Neural crest cell (in vitro differentiated cells): Measurements from ENCODE around the gene HOXB3. TPM values are rescaled to one million over a fixed set of nuclear protein-coding genes. Genes with fewer than 3 reads are reported as not detected.
"Not testable (repeated sequence)": the region's sequence is repeated elsewhere in the genome, so short reads cannot be mapped to it uniquely, and the experiment has no call there.

ENCODE experiments used
- DNase-seq: peaks from one replicate; pipeline ENCODE4 v3.0.0; 2021; ENCODE audit warnings: low read depth, mixed read lengths, low spot score
- H3K27ac Mint-ChIP-seq: one replicate; pipeline ENCODE4 v1.8.0; 2021; ENCODE audit warnings: mild to moderate bottlenecking, mixed read lengths; ENCODE audit not compliant: unreplicated experiment
- H3K27me3 Mint-ChIP-seq: 2 replicates; pipeline ENCODE4 v1.8.0; 2021; ENCODE audit warnings: low read depth, mild to moderate bottlenecking, mixed read lengths
- H3K36me3 Mint-ChIP-seq: 2 replicates; pipeline ENCODE4 v1.8.0; 2021; ENCODE audit warnings: low read depth, mild to moderate bottlenecking, mixed read lengths
- H3K4me1 Mint-ChIP-seq: 2 replicates; pipeline ENCODE4 v1.8.0; 2021; ENCODE audit warnings: mixed read lengths
- H3K4me3 Mint-ChIP-seq: one replicate; pipeline ENCODE4 v1.8.0; 2021; ENCODE audit warnings: mild to moderate bottlenecking, mixed read lengths
- H3K9me3 Mint-ChIP-seq: 2 replicates; pipeline ENCODE4 v1.8.0; 2021; ENCODE audit warnings: mixed read lengths
- total RNA-seq: library from RNA; stranded (reverse); gene quantifications from 2 replicates; pipeline ENCODE4 v1.2.1, GENCODE V29; 2021
- TF ChIP-seq, protein P1 (sequence below): fragments of 200-600 bp; sonication (generic); conservative IDR thresholded peaks from 2 replicates; pipeline ENCODE4 v1.5.0; 2021; ENCODE audit warnings: antibody characterized with exemption, mild to moderate bottlenecking

The HOXB3 gene
- total RNA-seq, 1 donor from 2014 or later: 22.8 TPM

GRCh38 chr17:48513666-48514455 lies 76.2 kb downstream of the HOXB3 start:
- TF ChIP-seq, protein P1, sequence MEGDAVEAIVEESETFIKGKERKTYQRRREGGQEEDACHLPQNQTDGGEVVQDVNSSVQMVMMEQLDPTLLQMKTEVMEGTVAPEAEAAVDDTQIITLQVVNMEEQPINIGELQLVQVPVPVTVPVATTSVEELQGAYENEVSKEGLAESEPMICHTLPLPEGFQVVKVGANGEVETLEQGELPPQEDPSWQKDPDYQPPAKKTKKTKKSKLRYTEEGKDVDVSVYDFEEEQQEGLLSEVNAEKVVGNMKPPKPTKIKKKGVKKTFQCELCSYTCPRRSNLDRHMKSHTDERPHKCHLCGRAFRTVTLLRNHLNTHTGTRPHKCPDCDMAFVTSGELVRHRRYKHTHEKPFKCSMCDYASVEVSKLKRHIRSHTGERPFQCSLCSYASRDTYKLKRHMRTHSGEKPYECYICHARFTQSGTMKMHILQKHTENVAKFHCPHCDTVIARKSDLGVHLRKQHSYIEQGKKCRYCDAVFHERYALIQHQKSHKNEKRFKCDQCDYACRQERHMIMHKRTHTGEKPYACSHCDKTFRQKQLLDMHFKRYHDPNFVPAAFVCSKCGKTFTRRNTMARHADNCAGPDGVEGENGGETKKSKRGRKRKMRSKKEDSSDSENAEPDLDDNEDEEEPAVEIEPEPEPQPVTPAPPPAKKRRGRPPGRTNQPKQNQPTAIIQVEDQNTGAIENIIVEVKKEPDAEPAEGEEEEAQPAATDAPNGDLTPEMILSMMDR: no peak
- H3K27me3 Mint-ChIP-seq: peaks cover 85% of the 10 kb centered on the region
- H3K4me3 Mint-ChIP-seq: no peak overlapping the region
- H3K36me3 Mint-ChIP-seq: no peaks in the 10 kb centered on the region
- no peak overlapping the region for H3K27ac Mint-ChIP-seq
- H3K9me3 Mint-ChIP-seq: no peaks in the 10 kb centered on the region
- no peaks in the 10 kb centered on the region for H3K4me1 Mint-ChIP-seq
- DNase-seq: no peak

DNA sequence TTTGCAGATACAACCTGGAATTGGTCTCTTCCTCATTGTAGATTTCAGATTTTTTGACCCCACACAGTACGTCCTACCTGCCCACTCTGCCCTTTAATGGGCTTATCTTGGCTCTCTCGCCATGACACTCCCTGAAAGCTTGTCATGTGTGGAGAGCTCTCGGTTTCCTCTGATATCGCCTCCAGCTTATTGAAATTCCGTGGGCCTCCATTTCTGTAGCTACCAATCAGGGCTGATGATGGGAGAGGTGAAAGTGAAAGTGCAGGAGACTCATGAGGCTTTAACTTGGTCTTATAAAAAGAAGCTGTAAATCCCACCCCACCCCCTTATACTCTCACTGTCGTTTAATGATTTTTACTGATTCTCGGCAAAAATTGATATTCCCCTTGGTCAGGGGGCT lies 76.9 kb downstream of the HOXB3 start:
- no peak for DNase-seq
- no peaks in the 10 kb centered on the region for H3K4me1 Mint-ChIP-seq
- TF ChIP-seq, protein P1: no peak
- no peak overlapping the region for H3K4me3 Mint-ChIP-seq
- no peak overlapping the region for H3K27ac Mint-ChIP-seq
- H3K27me3 Mint-ChIP-seq: peaks cover 90% of the 10 kb centered on the region
- H3K36me3 Mint-ChIP-seq: no peaks in the 10 kb centered on the region
- H3K9me3 Mint-ChIP-seq: peaks cover 2% of the 10 kb centered on the region

DNA sequence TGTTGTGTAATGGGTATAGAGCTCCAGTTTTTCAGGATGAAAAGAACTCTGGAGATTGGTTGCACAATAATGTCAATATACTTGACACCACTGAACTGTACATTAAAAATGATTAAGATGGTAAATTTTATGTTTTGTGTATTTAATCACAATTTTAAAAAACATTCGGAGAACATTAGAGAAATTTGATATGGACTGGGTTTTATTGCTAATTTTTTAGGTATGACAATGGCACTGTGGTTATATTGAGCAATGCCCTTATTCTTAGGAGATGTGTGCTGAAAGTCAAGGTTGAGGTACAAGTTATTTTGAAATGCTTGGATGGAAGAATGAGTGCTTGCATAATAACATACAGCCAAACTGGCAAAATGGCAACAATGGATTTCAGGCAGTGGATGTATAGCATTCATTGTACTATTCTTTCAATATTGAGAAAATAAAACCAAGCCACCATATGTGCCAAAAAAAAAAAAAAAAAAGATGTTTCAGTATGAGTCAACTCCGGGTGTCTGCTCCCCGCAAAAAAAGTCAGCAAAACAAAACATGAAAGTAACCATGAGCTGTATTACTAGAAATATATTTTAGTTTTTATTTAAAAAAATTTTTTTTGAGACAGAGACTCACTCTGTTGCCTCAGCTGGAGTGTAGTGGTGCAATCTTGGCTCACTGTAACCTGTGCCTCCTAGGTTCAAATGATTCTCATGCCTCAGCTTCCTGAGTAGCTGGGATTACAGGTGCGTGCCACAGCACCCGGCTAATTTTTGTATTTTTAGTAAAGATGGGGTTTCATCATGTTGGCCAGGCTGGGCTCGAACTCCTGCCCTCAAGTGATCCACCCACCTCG lies 79.1 kb downstream of the HOXB3 start:
- Mint-ChIP-seq H3K27me3 (peaks cover 86% of the 10 kb centered on the region), H3K4me1 (no peaks in the 10 kb centered on the region), H3K9me3 (peaks cover 2% of the 10 kb centered on the region), H3K4me3 (no peak overlapping the region), H3K36me3 (no peaks in the 10 kb centered on the region), H3K27ac (no peak overlapping the region)
- TF ChIP-seq, protein P1: no peak
- DNase-seq: no peak

DNA sequence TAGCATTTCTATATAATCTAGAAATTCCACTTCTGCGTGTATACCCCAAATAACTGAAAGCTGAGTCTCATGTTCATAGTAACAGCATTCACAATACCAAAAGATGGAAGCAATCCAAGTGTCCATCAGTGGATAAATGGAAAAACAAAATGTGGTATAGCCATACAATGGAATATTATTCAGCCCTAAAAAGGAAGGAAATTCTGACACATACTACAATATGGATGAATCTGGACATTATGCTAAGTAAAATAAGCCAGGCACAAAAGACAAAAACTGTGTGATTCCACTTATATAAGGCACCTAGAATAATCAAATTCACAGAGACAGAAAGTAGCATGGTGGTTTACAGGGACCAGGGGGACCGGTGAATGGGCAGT lies 79.7 kb downstream of the HOXB3 start:
- TF ChIP-seq, protein P1: no peak
- H3K36me3 Mint-ChIP-seq: no peaks in the 10 kb centered on the region
- no peak overlapping the region for H3K27ac Mint-ChIP-seq
- no peak overlapping the region for H3K4me3 Mint-ChIP-seq
- H3K27me3 Mint-ChIP-seq: peaks cover 85% of the 10 kb centered on the region
- H3K4me1 Mint-ChIP-seq: no peaks in the 10 kb centered on the region
- H3K9me3 Mint-ChIP-seq: peaks cover 2% of the 10 kb centered on the region
- DNase-seq: no peak

DNA sequence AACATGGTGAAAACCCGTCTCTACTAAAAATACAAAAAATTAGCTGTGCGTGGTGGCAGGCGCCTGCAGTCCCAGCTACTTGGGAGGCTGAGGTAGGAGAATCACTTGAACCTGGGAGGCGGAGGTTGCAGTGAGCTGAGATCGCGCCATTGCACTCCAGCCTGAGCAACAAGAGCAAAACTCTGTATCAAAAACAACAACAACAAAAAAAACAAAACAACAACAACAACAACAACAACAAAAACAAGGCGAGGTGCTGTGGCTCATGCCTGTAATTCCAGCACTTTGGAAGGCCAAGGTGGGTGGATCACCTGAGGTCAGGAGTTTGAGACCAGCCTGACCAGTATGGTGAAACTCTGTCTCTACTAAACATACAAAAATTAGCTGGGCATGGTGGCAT lies 80.3 kb downstream of the HOXB3 start:
- peaks cover 85% of the 10 kb centered on the region for H3K27me3 Mint-ChIP-seq
- not testable (repeated sequence) for H3K27ac Mint-ChIP-seq, H3K4me3 Mint-ChIP-seq, H3K9me3 Mint-ChIP-seq, H3K4me1 Mint-ChIP-seq, H3K36me3 Mint-ChIP-seq, DNase-seq

DNA sequence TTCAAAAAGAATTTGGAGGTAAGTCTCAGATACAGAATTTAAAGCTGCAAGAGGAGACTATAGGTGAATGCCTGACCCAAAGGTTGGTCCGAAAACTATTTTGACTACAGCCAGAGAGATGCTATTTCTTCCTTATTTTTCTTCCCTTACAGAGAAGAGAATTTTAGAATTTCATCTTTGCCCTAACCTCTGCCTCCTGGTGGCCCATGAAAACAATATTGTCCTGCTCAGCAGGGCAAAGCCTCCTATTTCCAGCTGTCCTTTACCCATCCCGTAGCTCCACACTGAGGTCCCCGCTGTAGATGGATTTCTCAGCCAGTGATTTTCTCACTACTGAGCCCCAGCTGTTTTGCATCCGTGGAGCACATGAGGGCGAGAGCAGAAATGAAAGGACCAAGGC lies 83.8 kb downstream of the HOXB3 start:
- H3K9me3 Mint-ChIP-seq: peaks cover 2% of the 10 kb centered on the region
- no peaks in the 10 kb centered on the region for H3K36me3 Mint-ChIP-seq
- no peak for DNase-seq
- H3K4me3 Mint-ChIP-seq: no peak overlapping the region
- TF ChIP-seq, protein P1: peak; percentile 20
- no peak overlapping the region for H3K27ac Mint-ChIP-seq
- H3K27me3 Mint-ChIP-seq: peaks cover 84% of the 10 kb centered on the region
- no peaks in the 10 kb centered on the region for H3K4me1 Mint-ChIP-seq
